H1 (cell line): ENCODE results near the gene HSD17B1. TPM values are rescaled to one million over a fixed set of nuclear protein-coding genes. Genes with fewer than 3 reads are reported as not detected.

Experiments used
- BACH1 ChIP-seq: IDR thresholded peaks from 2 replicates; pipeline ENCODE4 v1.6.1; 2012; ENCODE audit warnings: low read length, improper control_type of control experiment
- BCL11A ChIP-seq, 2 experiments: IDR thresholded peaks; one replicate each; pipeline ENCODE4 v1.6.1; 2011; ENCODE audit warnings: low read depth in 2 of 2, low read length in 2 of 2, mild to moderate bottlenecking in 2 of 2
- BRCA1 ChIP-seq: IDR thresholded peaks from 2 replicates; pipeline ENCODE4 v1.6.1; 2012; ENCODE audit warnings: low read depth, low read length, improper control_type of control experiment
- CBX5 ChIP-seq: fragments of 300-800, 300-1000 bp; sonication (generic); IDR thresholded peaks from 2 replicates; pipeline ENCODE4 v1.7.1; 2016; ENCODE audit warnings: antibody characterized with exemption, low read length, low read depth
- CEBPB ChIP-seq: IDR thresholded peaks from 2 replicates; pipeline ENCODE4 v1.6.1; 2012; ENCODE audit warnings: low read depth, low read length
- CHD2 ChIP-seq: IDR thresholded peaks from 2 replicates; pipeline ENCODE4 v1.6.1; 2012; ENCODE audit warnings: low read length, improper control_type of control experiment
- EP300 ChIP-seq, 2 experiments: IDR thresholded peaks; 1 replicate in 1 of 2; 2 replicates in 1 of 2; pipeline ENCODE4 v1.6.1; 2011 to 2012; ENCODE audit warnings: low read depth in 2 of 2, low read length in 2 of 2, mild to moderate bottlenecking in 2 of 2, borderline replicate concordance in 1 of 2, inconsistent platforms in 1 of 2, moderate library complexity in 1 of 2
- EZH2 ChIP-seq: fragments of 200-600 bp; sonication (generic); IDR thresholded peaks from 2 replicates; pipeline ENCODE4 v1.7.1; 2012; ENCODE audit warnings: low read depth, mild to moderate bottlenecking, moderate library complexity, low read length, inconsistent platforms; ENCODE audit not compliant: severe bottlenecking
- GTF2F1 ChIP-seq: IDR thresholded peaks from 2 replicates; pipeline ENCODE4 v1.6.1; 2012; ENCODE audit warnings: low read depth, low read length, improper control_type of control experiment, borderline replicate concordance
- HDAC2 ChIP-seq, 2 experiments: fragments of 300-600 bp in 1 of 2; sonication (generic) in 1 of 2; IDR thresholded peaks; 2 replicates each; pipeline ENCODE4 v1.6.1; 2011 to 2012; ENCODE audit warnings: low read depth in 2 of 2, low read length in 2 of 2, mild to moderate bottlenecking in 2 of 2, moderate library complexity in 2 of 2, borderline replicate concordance in 1 of 2, inconsistent platforms in 1 of 2
- HDAC6 ChIP-seq: IDR thresholded peaks from one replicate; pipeline ENCODE4 v1.7.1; 2012; ENCODE audit warnings: low read depth, mild to moderate bottlenecking, inconsistent platforms, low read length, moderate library complexity
- KDM1A ChIP-seq: fragments of 200-600, 300-600 bp; sonication (generic); IDR thresholded peaks from 2 replicates; pipeline ENCODE4 v1.7.1; 2016; ENCODE audit warnings: mild to moderate bottlenecking, low read length, borderline replicate concordance
- KDM4A ChIP-seq: IDR thresholded peaks from one replicate; pipeline ENCODE4 v1.7.1; 2012; ENCODE audit warnings: low read depth, mild to moderate bottlenecking, moderate library complexity, low read length, inconsistent platforms; ENCODE audit not compliant: severe bottlenecking
- KDM5A ChIP-seq: fragments of 200-600 bp; IDR thresholded peaks from 2 replicates; pipeline ENCODE4 v1.7.1; 2012; ENCODE audit warnings: mild to moderate bottlenecking, low read length, inconsistent platforms, mixed read lengths
- POLR2A ChIP-seq, 2 experiments: IDR thresholded peaks; 1 replicate in 1 of 2; 2 replicates in 1 of 2; pipeline ENCODE4 v1.6.1; 2011; ENCODE audit warnings: low read depth in 2 of 2, low read length in 2 of 2, mild to moderate bottlenecking in 2 of 2; ENCODE audit errors: control extremely low read depth in 1 of 2
- POLR2AphosphoS5 ChIP-seq: IDR thresholded peaks from 2 replicates; pipeline ENCODE4 v1.6.1; 2011; ENCODE audit warnings: low read depth, low read length
- SAP30 ChIP-seq: fragments of 300-600 bp; sonication (generic); IDR thresholded peaks from 2 replicates; pipeline ENCODE4 v1.7.1; 2012; ENCODE audit warnings: low read length, moderate library complexity, mild to moderate bottlenecking, inconsistent platforms; ENCODE audit not compliant: insufficient read depth, insufficient replicate concordance
- SIRT6 ChIP-seq: IDR thresholded peaks from one replicate; pipeline ENCODE4 v1.7.1; 2012; ENCODE audit warnings: low read length, inconsistent platforms
- SP4 ChIP-seq: IDR thresholded peaks from 2 replicates; pipeline ENCODE4 v1.6.1; 2012; ENCODE audit warnings: low read length, inconsistent platforms
- TAF7 ChIP-seq: optimal IDR thresholded peaks from 2 replicates; pipeline ENCODE3; 2011; ENCODE audit warnings: low read depth, mild to moderate bottlenecking, inconsistent platforms, low read length, moderate library complexity, borderline replicate concordance
- TEAD4 ChIP-seq: IDR thresholded peaks from 2 replicates; pipeline ENCODE4 v1.6.1; 2012; ENCODE audit warnings: low read depth, low read length, inconsistent platforms, mixed read lengths
- polyA plus RNA-seq, 7 experiments: library from polyadenylated mRNA; depleted of rRNA in 3 of 7; stranded (reverse) in 5 of 7; unstranded in 2 of 7; fragments of >200 nt in 5 of 7; fragments of 200-250 nt in 2 of 7; gene quantifications; 1 replicate in 5 of 7; 2 replicates in 1 of 7; 4 replicates in 1 of 7; pipeline versions ENCODE4 v1.2.1 to v1.2.3, GENCODE V29; 2011 to 2013; ENCODE audit warnings: missing spikeins in 2 of 7, mixed read lengths in 2 of 7
- total RNA-seq: library from RNA; stranded (reverse); fragmentation: NEBNext Ultra II Directional; extraction: Animal tissue kit (Norgen Biotek cat#: 25700); gene quantifications from 2 replicates; pipeline ENCODE4 v1.2.1, GENCODE V29; 2021
- TF ChIP-seq, protein P1 (sequence below): IDR thresholded peaks from 2 replicates; pipeline ENCODE4 v1.6.1; 2012; ENCODE audit warnings: inconsistent platforms
- TF ChIP-seq, protein P2 (sequence below), 3 experiments: IDR thresholded peaks; 1 replicate in 2 of 3; 2 replicates in 1 of 3; pipeline versions ENCODE4 v1.5.1 to v1.6.1; 2011; ENCODE audit warnings: low read length in 3 of 3, mild to moderate bottlenecking in 3 of 3, inconsistent platforms in 2 of 3, low read depth in 1 of 3, moderate library complexity in 1 of 3; ENCODE audit not compliant: insufficient read depth in 1 of 3; ENCODE audit errors: control extremely low read depth in 1 of 3

HSD17B1 gene
- total and polyA plus RNA-seq, 2 of the 8 experiments (the other 6 are each of a cell fraction or from before 2014, with no cell fraction given) = 0.88 to 1.0 TPM

DNA sequence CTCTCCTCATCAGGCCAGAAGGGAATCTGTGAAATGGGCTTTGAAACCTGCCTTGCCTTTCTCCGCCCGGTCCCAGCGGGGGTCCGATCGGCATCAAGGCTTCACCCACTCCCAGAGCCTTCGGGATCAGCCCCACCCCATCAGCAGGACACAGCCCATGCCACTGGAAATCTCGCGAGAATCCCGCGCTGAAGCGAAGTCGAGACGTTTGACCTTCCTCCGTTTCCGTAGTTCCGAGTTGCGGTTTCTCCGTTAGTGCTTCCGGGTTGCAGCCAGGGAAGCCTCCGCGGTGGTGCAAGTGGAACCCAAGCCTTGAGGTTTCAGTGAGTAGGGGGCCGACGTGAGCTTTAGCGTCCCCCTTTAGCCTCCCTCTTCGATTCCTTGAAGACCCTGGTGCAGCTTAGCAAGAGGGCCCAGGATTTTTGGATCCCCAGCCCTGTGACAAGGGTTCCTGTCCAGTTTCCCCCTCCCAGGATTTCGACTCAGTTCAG is 9.2 kb downstream of the HSD17B1 start, which contains the start of gene COASY (continued):
- TF ChIP-seq EZH2 = no peak
- peak; percentile 98 for TF ChIP-seq BRCA1
- peak; percentile 29; the same call in 1 of the 2 replicates for TF ChIP-seq POLR2AphosphoS5
- TF ChIP-seq HDAC6 = no peak
- TF ChIP-seq TAF7 = peak; percentile 68
- no peak; the same call in 1 of the 2 replicates for TF ChIP-seq CEBPB
- no peak for TF ChIP-seq GTF2F1
- peak; percentile 67 for TF ChIP-seq SAP30
- TF ChIP-seq KDM5A = peak; percentile 68
- TF ChIP-seq EP300 (IDR thresholded peaks at IDR 0.05; ENCODE audit: borderline replicate concordance in 1 of 2, low read depth in 2 of 2, low read length in 2 of 2) = peak in 1 of 2 experiments; percentile 50; a peak in 1 of 3 replicates
- no peak for TF ChIP-seq SIRT6
- no peak for TF ChIP-seq SP4
- no peak for TF ChIP-seq CBX5
- TF ChIP-seq CHD2 = peak; percentile 100
- peak; percentile 72 for TF ChIP-seq KDM4A
- TF ChIP-seq, protein P1, sequence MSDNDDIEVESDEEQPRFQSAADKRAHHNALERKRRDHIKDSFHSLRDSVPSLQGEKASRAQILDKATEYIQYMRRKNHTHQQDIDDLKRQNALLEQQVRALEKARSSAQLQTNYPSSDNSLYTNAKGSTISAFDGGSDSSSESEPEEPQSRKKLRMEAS = 0 out of 2 replicates have a peak, but pooled peaks have one; percentile 6
- TF ChIP-seq TEAD4 = no peak
- TF ChIP-seq BCL11A (IDR thresholded peaks at IDR 0.05; ENCODE audit: low read depth in 2 of 2, low read length in 2 of 2) = no peak
- TF ChIP-seq BACH1 = 0 out of 2 replicates have a peak, but pooled peaks have one; percentile 51
- peak; percentile 84 for TF ChIP-seq KDM1A
- TF ChIP-seq, protein P2, sequence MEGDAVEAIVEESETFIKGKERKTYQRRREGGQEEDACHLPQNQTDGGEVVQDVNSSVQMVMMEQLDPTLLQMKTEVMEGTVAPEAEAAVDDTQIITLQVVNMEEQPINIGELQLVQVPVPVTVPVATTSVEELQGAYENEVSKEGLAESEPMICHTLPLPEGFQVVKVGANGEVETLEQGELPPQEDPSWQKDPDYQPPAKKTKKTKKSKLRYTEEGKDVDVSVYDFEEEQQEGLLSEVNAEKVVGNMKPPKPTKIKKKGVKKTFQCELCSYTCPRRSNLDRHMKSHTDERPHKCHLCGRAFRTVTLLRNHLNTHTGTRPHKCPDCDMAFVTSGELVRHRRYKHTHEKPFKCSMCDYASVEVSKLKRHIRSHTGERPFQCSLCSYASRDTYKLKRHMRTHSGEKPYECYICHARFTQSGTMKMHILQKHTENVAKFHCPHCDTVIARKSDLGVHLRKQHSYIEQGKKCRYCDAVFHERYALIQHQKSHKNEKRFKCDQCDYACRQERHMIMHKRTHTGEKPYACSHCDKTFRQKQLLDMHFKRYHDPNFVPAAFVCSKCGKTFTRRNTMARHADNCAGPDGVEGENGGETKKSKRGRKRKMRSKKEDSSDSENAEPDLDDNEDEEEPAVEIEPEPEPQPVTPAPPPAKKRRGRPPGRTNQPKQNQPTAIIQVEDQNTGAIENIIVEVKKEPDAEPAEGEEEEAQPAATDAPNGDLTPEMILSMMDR (IDR thresholded peaks at IDR 0.05; ENCODE audit: control extremely low read depth in 1 of 3, insufficient read depth in 1 of 3, low read depth in 1 of 3, low read length in 3 of 3) = no peak
- TF ChIP-seq POLR2A (IDR thresholded peaks at IDR 0.05; ENCODE audit: control extremely low read depth in 1 of 2, low read depth in 2 of 2, low read length in 2 of 2) = peak in 1 of 2 experiments; percentile 82; a peak in 2 of 3 replicates
- TF ChIP-seq HDAC2 (IDR thresholded peaks at IDR 0.05; ENCODE audit: borderline replicate concordance in 1 of 2, low read depth in 2 of 2, low read length in 2 of 2) = peak in 1 of 2 experiments; percentile 52; a peak in 1 of 4 replicates
